PC-9 (cell line): ENCODE results near the gene MAP4K4. TPM values are rescaled to one million over a fixed set of nuclear protein-coding genes. Genes with fewer than 3 reads are reported as not detected.

Experiments used
- BruUV-seq: library from RNA; stranded (reverse); fragments of 400-500 nt; replicated peaks from 2 replicates; lab custom pipeline; 2021; lab: Mats Ljungman, UMichigan
- CTCF ChIA-PET: fragments of 300-600 bp; sonication (Branson Sonifier 250); formaldehyde crosslinking; loops from one replicate; lab custom pipeline; 2022; ENCODE audit warnings: antibody characterized with exemption; lab: Charles Lee
- POLR2A ChIA-PET: fragments of 300-600 bp; sonication (Branson Sonifier 250); formaldehyde crosslinking; loops from one replicate; lab custom pipeline; 2022; ENCODE audit warnings: antibody characterized with exemption; ENCODE audit not compliant: unreplicated experiment; lab: Charles Lee
- DNase-seq, 2 experiments: peaks; one replicate each; pipeline versions ENCODE4 v3.0.0 to v3.0.0-alpha.2; 2015 to 2022; ENCODE audit warnings: mixed read lengths in 1 of 2
- H2AFZ ChIP-seq: fragments of 200-600 bp; sonication (generic); 2 replicates; pipeline ENCODE4 v1.8.1; 2017; ENCODE audit warnings: antibody characterized with exemption
- H3F3A ChIP-seq: fragments of 200-600 bp; sonication (generic); 2 replicates; pipeline ENCODE4 v1.8.1; 2017; ENCODE audit warnings: antibody characterized with exemption, mild to moderate bottlenecking, low read depth; ENCODE audit not compliant: insufficient read depth
- H3K27ac ChIP-seq: fragments of 200-600 bp; sonication (generic); 2 replicates; pipeline ENCODE4 v1.6.1; 2016; ENCODE audit warnings: mixed run types
- H3K27me3 ChIP-seq: fragments of 200-600 bp; sonication (generic); 2 replicates; pipeline ENCODE4 v1.6.1; 2016; ENCODE audit warnings: low read depth, mixed run types; ENCODE audit not compliant: insufficient read depth
- H3K36me3 ChIP-seq: fragments of 200-600 bp; sonication (generic); 2 replicates; pipeline ENCODE4 v1.6.1; 2016; ENCODE audit warnings: low read depth, mixed run types
- H3K4me1 ChIP-seq: fragments of 200-600 bp; sonication (generic); replicated peaks from 2 replicates; pipeline ENCODE4 v1.6.1; 2016; ENCODE audit warnings: mixed run types; ENCODE audit not compliant: insufficient read depth
- H3K4me2 ChIP-seq: fragments of 200-600 bp; sonication (generic); 2 replicates; pipeline ENCODE4 v1.6.1; 2017; ENCODE audit warnings: mixed run types
- H3K4me3 ChIP-seq: fragments of 200-600 bp; sonication (generic); 2 replicates; pipeline ENCODE4 v1.6.1; 2016; ENCODE audit warnings: mixed run types
- H3K79me2 ChIP-seq: fragments of 200-600 bp; sonication (generic); 2 replicates; pipeline ENCODE4 v1.6.1; 2017; ENCODE audit warnings: low read depth, mixed run types
- H3K9me2 ChIP-seq: fragments of 200-600 bp; sonication (generic); 2 replicates; pipeline ENCODE4 v1.8.1; 2017; ENCODE audit warnings: mild to moderate bottlenecking; ENCODE audit not compliant: insufficient read depth
- H3K9me3 ChIP-seq: fragments of 200-600 bp; sonication (generic); 2 replicates; pipeline ENCODE4 v1.8.1; 2016; ENCODE audit warnings: low read depth; ENCODE audit not compliant: insufficient read depth
- H4K20me1 ChIP-seq: fragments of 200-600 bp; sonication (generic); 2 replicates; pipeline ENCODE4 v1.8.1; 2017; ENCODE audit not compliant: insufficient read depth
- CTCF ChIP-seq: fragments of 200-600 bp; sonication (generic); conservative IDR thresholded peaks from 2 replicates; pipeline ENCODE4 v1.6.1; 2017; ENCODE audit warnings: mixed run types, antibody characterized with exemption, mild to moderate bottlenecking, moderate library complexity
- EZH2 ChIP-seq: fragments of 200-600 bp; sonication (generic); IDR thresholded peaks from 2 replicates; pipeline ENCODE4 v1.8.0; 2017; ENCODE audit warnings: antibody characterized with exemption, low read depth
- intact Hi-C: fragments of 100-400 bp; cut with micrococcal nuclease; formaldehyde crosslinking; loops from one replicate; pipeline ENCODE4 v1.10.0; 2022; ENCODE audit not compliant: unreplicated experiment
- total RNA-seq: library from RNA; stranded (reverse); gene quantifications from 2 replicates; pipeline ENCODE4 v1.2.3, GENCODE V29; 2021

The MAP4K4 gene
- total RNA-seq, 1 experiment from 2014 or later = 129 TPM

GRCh38 chr2:101720732-101721131 lies 23.2 kb downstream of the MAP4K4 start:
- no peak for DNase-seq
- no TSS peak for BruUV-seq
- intact Hi-C loops = no loop called here
- H3K27ac ChIP-seq = peak overlapping the region; percentile 6; the same call in 1 of the 2 replicates
- H4K20me1 ChIP-seq = peaks cover 50% of the 10 kb centered on the region
- ChIA-PET CTCF (no interaction called here), POLR2A (no interaction called here)
- H3K27me3 ChIP-seq = no peaks in the 10 kb centered on the region
- peaks cover 37% of the 10 kb centered on the region for H3K36me3 ChIP-seq
- TF ChIP-seq CTCF = no peak
- no peak for TF ChIP-seq EZH2
- H3K79me2 ChIP-seq = peaks cover 99% of the 10 kb centered on the region
- 0 out of 2 replicates have a peak, but pooled peaks cover 18% of the 10 kb centered on the region for H3K4me1 ChIP-seq
- H3K9me3 ChIP-seq = 0 out of 2 replicates have a peak, but pooled peaks cover 7% of the 10 kb centered on the region
- H3K4me3 ChIP-seq = no peak overlapping the region
- no peaks in the 10 kb centered on the region for H3K9me2 ChIP-seq
- no peak overlapping the region for H2AFZ ChIP-seq
- H3F3A ChIP-seq = peaks cover 27% of the 10 kb centered on the region
- no peak overlapping the region for H3K4me2 ChIP-seq

GRCh38 chr2:101722864-101723263 lies 25.4 kb downstream of the MAP4K4 start:
- H4K20me1 ChIP-seq = peaks cover 50% of the 10 kb centered on the region
- DNase-seq = no peak
- peaks cover 99% of the 10 kb centered on the region for H3K79me2 ChIP-seq
- H3F3A ChIP-seq = peaks cover 26% of the 10 kb centered on the region; the same call in 1 of the 2 replicates
- ChIA-PET CTCF (no interaction called here), POLR2A (no interaction called here)
- no peak overlapping the region for H2AFZ ChIP-seq
- intact Hi-C loops = no loop called here
- H3K27ac ChIP-seq = no peak overlapping the region
- H3K9me2 ChIP-seq = no peaks in the 10 kb centered on the region
- H3K27me3 ChIP-seq = no peaks in the 10 kb centered on the region
- 0 out of 2 replicates have a peak, but pooled peaks cover 22% of the 10 kb centered on the region for H3K4me1 ChIP-seq
- H3K9me3 ChIP-seq = 0 out of 2 replicates have a peak, but pooled peaks cover 7% of the 10 kb centered on the region
- H3K4me3 ChIP-seq = no peak overlapping the region
- no peak overlapping the region for H3K4me2 ChIP-seq
- peaks cover 30% of the 10 kb centered on the region for H3K36me3 ChIP-seq
- no peak for TF ChIP-seq EZH2
- TF ChIP-seq CTCF = no peak
- no TSS peak for BruUV-seq

GRCh38 chr2:101723371-101724124 lies 26.0 kb downstream of the MAP4K4 start:
- no peak overlapping the region for H2AFZ ChIP-seq
- H3K36me3 ChIP-seq = peaks cover 30% of the 10 kb centered on the region
- 0 out of 2 replicates have a peak, but pooled peaks cover 22% of the 10 kb centered on the region for H3K4me1 ChIP-seq
- H3K4me2 ChIP-seq = no peak overlapping the region
- peaks cover 53% of the 10 kb centered on the region for H4K20me1 ChIP-seq
- H3K9me3 ChIP-seq = 0 out of 2 replicates have a peak, but pooled peaks cover 7% of the 10 kb centered on the region
- peaks cover 100% of the 10 kb centered on the region for H3K79me2 ChIP-seq
- TF ChIP-seq EZH2 (no peak), CTCF (no peak)
- no peaks in the 10 kb centered on the region for H3K9me2 ChIP-seq
- DNase-seq = no peak
- H3F3A ChIP-seq = peaks cover 26% of the 10 kb centered on the region; the same call in 1 of the 2 replicates
- H3K27me3 ChIP-seq = no peaks in the 10 kb centered on the region
- intact Hi-C loops = no loop called here
- POLR2A ChIA-PET = no interaction called here
- no peak overlapping the region for H3K4me3 ChIP-seq
- CTCF ChIA-PET = no interaction called here
- peak overlapping the region; percentile 13; the same call in 1 of the 2 replicates for H3K27ac ChIP-seq
- BruUV-seq = no TSS peak
